Aorta (tissue), 5 donors: ENCODE results near the gene PHC2. TPM values are rescaled to one million over a fixed set of nuclear protein-coding genes. Genes with fewer than 3 reads are reported as not detected.

Source experiments
- ATAC-seq: fragments of 200-7000 bp; cut with Tn5 transposase; one replicate; pipeline ENCODE4 v1.9.1; 2022; ENCODE audit warnings: moderate library complexity; ENCODE audit not compliant: low FRiP score
- DNase-seq, 2 donors: peaks; one replicate each; pipeline ENCODE4 v3.0.0-alpha.2; 2020
- H3K27ac ChIP-seq, 2 donors: one replicate each; pipeline ENCODE4 v1.5.1; 2013; ENCODE audit warnings: low read length in 2 of 2, mild to moderate bottlenecking in 2 of 2, moderate library complexity in 2 of 2, control low read depth in 1 of 2, inconsistent platforms in 1 of 2, low read depth in 1 of 2
- H3K27me3 ChIP-seq, 2 donors: one replicate each; pipeline ENCODE4 v1.6.1; 2013; ENCODE audit warnings: control low read depth in 1 of 2, low read length in 1 of 2, mild to moderate bottlenecking in 1 of 2, moderate library complexity in 1 of 2; ENCODE audit not compliant: insufficient read depth in 2 of 2, control insufficient read depth in 1 of 2
- H3K36me3 ChIP-seq, 2 donors: one replicate each; pipeline ENCODE4 v1.6.1; 2013; ENCODE audit warnings: control low read depth in 1 of 2, low read length in 1 of 2, mild to moderate bottlenecking in 1 of 2; ENCODE audit not compliant: insufficient read depth in 2 of 2, control insufficient read depth in 1 of 2
- H3K4me1 ChIP-seq, 2 donors: one replicate each; pipeline ENCODE4 v1.6.1; 2013; ENCODE audit warnings: low read length in 2 of 2, control low read depth in 1 of 2, mild to moderate bottlenecking in 1 of 2, moderate library complexity in 1 of 2; ENCODE audit not compliant: insufficient read depth in 2 of 2, control insufficient read depth in 1 of 2
- H3K4me3 ChIP-seq, 2 donors: one replicate each; pipeline ENCODE4 v1.5.1; 2013; ENCODE audit warnings: low read length in 2 of 2, control low read depth in 1 of 2, mild to moderate bottlenecking in 1 of 2
- H3K9me3 ChIP-seq: one replicate; pipeline ENCODE4 v1.6.1; 2013; ENCODE audit warnings: mild to moderate bottlenecking, low read length; ENCODE audit not compliant: control insufficient read depth
- whole genome bisulfite sequencing, 2 donors: extraction: QIAGEN DNeasy Blood & Tissue Kit; methylation state at CpG; one replicate each; pipeline ENCODE4 v1.1.7; 2013; 5-methylcytosine and 5-hydroxymethylcytosine counted together
- intact Hi-C, 2 donors: fragments of 100-400 bp; cut with DNase I; formaldehyde crosslinking; loops; one replicate each; pipeline versions ENCODE4 v1.14.2 to v1.15.0; 2022
- polyA plus RNA-seq, 2 donors: library from polyadenylated mRNA; stranded (reverse); fragments of 200-250 nt; gene quantifications; one replicate each; pipeline ENCODE4 v1.2.3, GENCODE V29; 2013
- total RNA-seq, 2 donors: library from RNA; stranded (reverse); fragmentation: NEBNext Ultra II Directional; extraction: Animal tissue kit (Norgen Biotek cat#: 25700); gene quantifications; one replicate each; pipeline ENCODE4 v1.2.1, GENCODE V29; 2021
- donor health status: healthy with polysubstance abuse.
- donor health status: Bipolar disorder and iron deficiency.
- donor health status: DM: no; HTN: no; CAD: no.
- donor health status: DM: no; HTN: no; CAD: no.
- donor health status: DM: yes; HTN: yes; CAD: no.

Gene PHC2
- total and polyA plus RNA-seq, 4 donors, result 82.4 to 156 (median 107) TPM

DNA sequence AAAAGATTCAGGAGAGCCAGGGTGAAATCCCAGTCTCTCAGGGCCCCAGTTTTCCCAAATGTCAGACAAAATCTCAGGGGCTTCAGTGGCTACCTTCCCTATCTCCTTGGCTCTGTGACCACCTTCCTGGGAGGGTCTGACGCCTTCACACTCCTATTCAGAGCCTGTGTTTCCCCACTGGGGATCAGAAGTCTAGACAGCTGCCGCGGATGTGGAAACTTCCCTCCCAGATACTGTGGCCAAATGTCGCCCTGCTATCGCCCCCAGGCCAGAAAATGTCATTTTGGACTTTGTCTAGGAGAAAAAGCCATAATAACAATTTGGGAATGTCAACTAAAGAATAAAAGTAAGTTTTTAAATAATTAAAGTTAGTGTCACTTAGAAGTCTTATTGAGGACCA lies 125.9 kb downstream of the PHC2 start:
- Histone ChIP-seq H3K27me3 (no peaks in the 10 kb centered on the region), H3K9me3 (no peaks in the 10 kb centered on the region), H3K27ac (no peak overlapping the region), H3K4me3 (no peak overlapping the region), H3K4me1 (no peaks in the 10 kb centered on the region), H3K36me3 (no peaks in the 10 kb centered on the region)
- 90 to 91% methylated on average over 5 of the region's 5 CpGs for WGBS, 2 donors
- intact Hi-C loops, result no loop called here
- no peak for ATAC-seq
- peak in 1 of 2 donors; percentile 10 for DNase-seq

DNA sequence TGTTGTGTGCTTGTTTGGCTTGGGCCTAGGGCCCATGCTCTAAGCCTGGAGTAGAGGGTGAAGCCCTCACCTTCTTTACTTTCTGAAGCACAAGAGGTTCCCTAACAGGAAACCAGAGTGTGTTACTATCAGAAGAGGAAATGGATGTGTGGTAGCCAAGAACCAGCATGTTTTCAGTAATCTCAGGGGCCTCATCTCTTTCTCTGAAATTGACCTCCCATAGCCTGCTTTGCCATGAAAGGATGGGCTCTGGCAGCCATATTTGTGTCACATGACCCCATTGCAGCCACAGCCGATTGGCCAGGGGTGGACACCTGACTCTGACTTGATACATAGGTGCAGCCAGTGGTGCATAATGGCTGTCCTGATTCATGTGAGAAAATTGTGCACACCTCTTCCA lies 128.6 kb downstream of the PHC2 start:
- H3K27me3 ChIP-seq, result no peaks in the 10 kb centered on the region
- no peak overlapping the region for H3K4me3 ChIP-seq
- H3K9me3 ChIP-seq, result no peaks in the 10 kb centered on the region
- intact Hi-C loops, result no loop called here
- H3K4me1 ChIP-seq, result no peaks in the 10 kb centered on the region
- no peak overlapping the region for H3K27ac ChIP-seq
- no peaks in the 10 kb centered on the region for H3K36me3 ChIP-seq
- ATAC-seq (no peak), DNase-seq (peak in 1 of 2 donors; percentile 23)
- WGBS, 2 donors, result 88 to 91% methylated on average over 1 of the region's 1 CpG

DNA sequence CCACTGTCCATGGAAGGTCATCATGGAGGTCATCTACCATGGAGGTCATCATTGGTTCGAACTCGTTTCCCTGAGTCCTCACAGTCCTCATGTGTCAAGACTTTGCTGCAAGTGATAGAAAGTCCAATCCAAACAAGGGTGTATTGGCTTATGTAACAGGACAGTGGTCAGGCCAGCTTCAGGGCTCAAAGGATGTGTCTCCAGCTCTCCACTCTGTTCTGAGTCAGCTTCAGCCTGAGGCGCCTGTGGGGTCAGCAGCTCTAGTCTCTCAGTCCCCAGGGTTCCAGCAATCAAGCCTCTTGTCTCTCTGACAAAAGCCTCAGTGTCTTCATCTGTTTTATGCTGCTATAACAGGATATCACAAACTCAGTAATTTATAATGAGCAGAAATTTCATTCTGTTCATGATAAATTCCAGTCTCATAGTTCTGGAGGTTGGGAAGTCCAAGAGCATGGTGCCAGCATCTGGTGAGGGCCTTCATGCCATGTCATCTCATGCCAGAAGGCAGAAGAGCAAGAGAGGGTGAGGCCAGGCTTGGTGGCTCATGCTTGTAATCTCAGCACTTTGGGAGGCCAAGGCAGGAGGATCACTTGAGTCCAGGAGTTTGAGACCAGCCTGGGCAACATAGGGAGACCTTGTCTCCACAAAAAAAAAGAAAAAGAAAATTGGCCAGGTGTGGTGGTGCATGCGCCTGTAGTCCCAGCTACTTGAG lies 129.5 kb downstream of the PHC2 start:
- H3K27ac ChIP-seq, result no peak overlapping the region
- H3K9me3 ChIP-seq, result no peaks in the 10 kb centered on the region
- H3K4me3 ChIP-seq, result no peak overlapping the region
- DNase-seq (peak in 1 of 2 donors; percentile 39), ATAC-seq (peak; percentile 34)
- H3K36me3 ChIP-seq, result no peaks in the 10 kb centered on the region
- WGBS, 2 donors, result 80 to 84% methylated on average over 4 of the region's 4 CpGs
- no peaks in the 10 kb centered on the region for H3K4me1 ChIP-seq
- H3K27me3 ChIP-seq, result no peaks in the 10 kb centered on the region
- intact Hi-C loops, result no loop called here

DNA sequence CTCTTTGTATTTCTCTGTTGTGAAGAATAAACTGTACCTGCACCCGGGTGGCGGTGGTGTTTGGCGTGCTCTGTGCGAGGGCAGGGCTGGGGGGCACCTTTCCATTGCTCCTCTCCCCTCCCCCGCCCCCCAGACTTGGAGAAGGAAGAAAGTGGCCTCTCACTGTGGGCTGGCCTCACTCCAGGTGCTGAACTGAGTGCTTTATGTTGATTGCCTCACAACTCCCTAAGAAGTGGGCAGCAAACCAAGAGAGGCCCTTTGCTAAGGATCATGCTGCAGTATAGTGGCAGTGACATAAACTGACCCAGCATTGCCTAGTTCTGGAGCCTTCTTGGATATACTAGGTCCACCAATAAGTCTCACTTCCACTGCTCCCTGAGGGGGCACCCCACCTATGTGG lies 130.2 kb downstream of the PHC2 start:
- Histone ChIP-seq H3K27me3 (no peaks in the 10 kb centered on the region), H3K36me3 (no peaks in the 10 kb centered on the region), H3K9me3 (no peaks in the 10 kb centered on the region), H3K4me3 (no peak overlapping the region), H3K4me1 (no peaks in the 10 kb centered on the region), H3K27ac (no peak overlapping the region)
- DNase-seq (peak; percentile 76 to 79), ATAC-seq (peak; percentile 44)
- intact Hi-C loops, result no loop called here
- WGBS, 2 donors, result 57 to 74% methylated on average over 5 of the region's 5 CpGs

DNA sequence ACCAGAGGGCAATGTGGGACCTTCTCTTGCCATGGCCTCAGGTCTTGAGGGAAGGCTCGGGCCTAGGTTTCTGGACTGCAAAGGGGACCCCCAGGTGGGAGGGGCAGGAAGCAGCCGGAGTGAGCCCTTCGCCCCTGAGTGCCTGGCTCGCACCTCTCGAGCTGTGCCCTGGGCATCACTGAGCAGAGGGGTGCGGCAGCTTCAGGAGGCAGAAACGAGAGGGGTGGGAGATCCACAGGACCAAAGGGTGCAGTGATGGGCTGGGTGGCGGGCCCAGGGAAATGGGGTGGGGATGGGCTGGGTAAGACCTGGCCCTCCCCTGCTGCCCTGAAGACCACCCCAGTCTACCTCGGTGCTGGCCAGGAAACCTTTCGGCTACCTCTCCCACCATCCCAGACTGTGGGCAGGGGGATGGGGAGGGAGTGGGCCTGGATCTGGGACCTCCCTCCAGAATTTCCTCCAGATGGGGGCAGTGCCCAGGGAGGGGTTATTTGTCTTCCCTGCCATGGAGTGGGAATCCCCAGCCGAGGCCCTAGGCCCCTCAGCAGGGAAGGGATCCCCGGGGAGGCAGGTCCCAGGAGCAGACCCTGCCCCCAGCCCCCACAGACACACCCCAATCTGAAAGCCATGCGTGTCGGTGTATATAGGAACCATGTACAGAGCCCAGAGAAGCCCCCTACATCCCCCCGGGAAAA lies 131.3 kb downstream of the PHC2 start:
- ATAC-seq, result no peak

DNA sequence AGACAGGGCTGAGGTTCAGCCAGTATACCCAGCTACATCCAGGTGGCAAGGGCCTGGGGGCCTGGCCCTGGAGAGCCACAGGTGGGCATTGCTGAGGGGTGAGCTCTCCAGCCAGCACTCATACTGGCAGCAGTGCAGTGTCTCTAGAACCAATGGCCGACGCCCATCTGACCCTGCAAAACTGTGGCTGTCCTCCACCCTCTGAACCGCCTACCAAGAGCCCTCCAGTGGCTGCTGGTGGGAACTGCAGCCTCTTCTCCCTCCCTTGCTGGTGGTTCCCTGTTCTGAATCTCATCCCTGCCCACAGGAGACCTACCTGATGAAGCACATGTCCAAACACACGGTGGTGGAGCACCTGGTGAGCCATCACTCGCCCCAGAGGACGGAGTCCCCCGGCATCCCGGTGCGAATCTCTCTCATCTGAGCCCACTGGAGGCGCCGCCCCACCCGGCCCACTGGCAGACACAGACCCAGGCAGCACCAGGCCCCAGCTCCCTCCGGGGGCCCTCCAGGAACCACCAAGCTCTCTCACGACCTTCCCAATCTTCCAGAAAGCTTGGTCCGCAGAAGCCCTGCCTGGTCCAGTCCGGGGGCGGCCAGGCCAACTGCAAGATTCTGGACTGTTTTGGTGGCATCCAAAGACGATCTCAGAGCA lies 132.1 kb downstream of the PHC2 start:
- Histone ChIP-seq H3K27ac (no peak overlapping the region), H3K4me1 (no peaks in the 10 kb centered on the region), H3K4me3 (no peak overlapping the region), H3K9me3 (no peaks in the 10 kb centered on the region), H3K27me3 (no peaks in the 10 kb centered on the region), H3K36me3 (peaks cover 0 to under 1% of the 10 kb centered on the region in 2 donors)
- ATAC-seq, result peak; percentile 62
- WGBS, 2 donors, result 58 to 61% methylated on average over 18 of the region's 18 CpGs
- intact Hi-C loops, result loop anchor here (5.0 to 10.0 kb wide), 4 partner anchors 39 to 316 kb away; no protein-coding TSS in a partner anchor
- DNase-seq, result peak; percentile 86 to 92

More for the DNA sequence above, 131.3 kb downstream of the PHC2 start:
- Histone ChIP-seq H3K27ac (no peak overlapping the region), H3K27me3 (no peaks in the 10 kb centered on the region), H3K4me3 (no peak overlapping the region), H3K4me1 (no peaks in the 10 kb centered on the region), H3K9me3 (no peaks in the 10 kb centered on the region), H3K36me3 (no peaks in the 10 kb centered on the region)
- peak; percentile 35 to 70 for DNase-seq
- intact Hi-C loops, result loop anchor here (5.0 to 10.0 kb wide), 4 partner anchors 38 to 315 kb away; no protein-coding TSS in a partner anchor
- 70 to 75% methylated on average over 15 of the region's 15 CpGs for WGBS, 2 donors

DNA sequence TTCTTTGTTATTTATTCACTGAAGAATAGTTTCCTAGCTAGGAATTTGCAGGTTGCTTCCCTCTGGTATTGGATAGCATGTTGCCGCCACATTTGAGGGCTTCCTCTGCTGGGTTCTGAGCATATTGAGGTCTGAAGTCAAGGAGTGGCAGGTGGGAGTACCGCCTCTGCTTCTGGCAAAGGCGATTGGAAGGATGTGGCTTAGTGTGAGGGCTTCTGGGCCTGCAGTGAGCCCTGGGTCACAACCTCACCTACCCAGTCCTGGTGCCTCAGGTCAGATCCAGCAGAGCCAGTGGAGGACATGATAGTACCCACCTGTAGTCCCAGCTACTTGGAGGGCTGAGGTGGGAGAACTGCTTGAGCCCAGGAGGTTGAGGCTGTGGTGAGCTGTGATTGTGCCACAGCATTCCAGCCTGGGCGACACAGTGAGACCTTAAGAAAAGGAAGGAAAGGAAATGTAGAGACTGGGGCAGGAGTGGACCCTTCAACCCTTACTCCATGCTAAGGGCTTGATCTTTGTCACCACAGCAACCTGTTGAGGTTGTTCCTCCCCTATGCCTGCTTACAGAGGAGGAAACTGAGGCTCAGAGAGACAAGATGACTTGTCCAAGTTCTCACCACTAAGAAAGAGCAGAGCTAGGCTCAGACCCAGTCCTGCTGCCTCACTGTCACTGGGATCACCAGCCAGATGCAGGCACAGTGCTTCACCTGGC lies 132.8 kb downstream of the PHC2 start:
- WGBS, 2 donors, result 84 to 86% methylated on average over 4 of the region's 4 CpGs
- Histone ChIP-seq H3K36me3 (peaks cover 0 to 2% of the 10 kb centered on the region in 2 donors), H3K27ac (no peak overlapping the region), H3K4me1 (no peaks in the 10 kb centered on the region), H3K4me3 (no peak overlapping the region), H3K27me3 (no peaks in the 10 kb centered on the region), H3K9me3 (no peaks in the 10 kb centered on the region)
- intact Hi-C loops, result loop anchor here (2.0 to 10.0 kb wide), 5 partner anchors 39 to 317 kb away; no protein-coding TSS in a partner anchor
- peak; percentile 20 to 36 for DNase-seq
- ATAC-seq, result no peak

DNA sequence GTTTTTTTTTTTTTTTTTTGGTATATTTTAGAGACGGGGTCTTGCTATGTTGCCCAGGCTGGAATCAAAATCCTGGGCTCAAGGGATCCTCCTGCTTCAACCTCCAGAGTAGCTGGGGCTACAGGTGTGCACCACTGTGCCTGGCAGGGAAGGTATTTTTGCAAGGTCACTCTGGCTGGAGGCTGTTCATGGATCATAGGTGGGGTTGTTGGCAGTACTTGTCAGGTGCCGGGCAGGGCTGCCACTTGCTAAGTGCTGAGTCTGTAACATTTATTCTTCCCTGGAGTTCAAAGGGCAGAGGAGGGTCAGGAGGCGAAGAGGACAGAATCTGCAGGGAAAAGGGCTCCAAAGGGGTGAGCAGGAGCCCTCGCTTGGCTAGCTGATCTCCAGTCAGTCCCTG lies 134.1 kb downstream of the PHC2 start:
- ATAC-seq (no peak), DNase-seq (peak; percentile 16 to 62)
- Histone ChIP-seq H3K27me3 (no peaks in the 10 kb centered on the region), H3K36me3 (peaks cover 0 to 2% of the 10 kb centered on the region in 2 donors), H3K27ac (no peak overlapping the region), H3K4me3 (no peak overlapping the region), H3K4me1 (no peaks in the 10 kb centered on the region), H3K9me3 (no peaks in the 10 kb centered on the region)
- intact Hi-C loops, result loop anchor here (1.0 to 10.0 kb wide), 6 partner anchors 40 to 318 kb away; no protein-coding TSS in a partner anchor
- WGBS, 2 donors, result 61 to 86% methylated on average over 4 of the region's 4 CpGs
